GM23338 (cell line): ENCODE data around the gene DCLRE1C. TPM values are rescaled to one million over a fixed set of nuclear protein-coding genes. Genes with fewer than 3 reads are reported as not detected.

Source experiments
- ATAC-seq: fragments of 200-7000 bp; cut with Tn5 transposase; 3 replicates; pipeline ENCODE4 v1.9.1; 2020
- DNase-seq: peaks from one replicate; pipeline ENCODE4 v3.0.0-alpha.2; 2015; ENCODE audit warnings: low spot score
- H2AFZ ChIP-seq: fragments of 200-600 bp; sonication (generic); 2 replicates; pipeline ENCODE4 v1.8.0; 2016; ENCODE audit warnings: antibody characterized with exemption, mild to moderate bottlenecking, moderate library complexity
- H3F3A ChIP-seq: fragments of 200-600 bp; sonication (generic); replicated peaks from 2 replicates; pipeline ENCODE4 v1.8.0; 2017; ENCODE audit warnings: antibody characterized with exemption, mixed run types, low read depth
- H3K27ac ChIP-seq: fragments of 200-600 bp; sonication (generic); 2 replicates; pipeline ENCODE4 v1.6.1; 2016; ENCODE audit warnings: low read depth
- H3K27me3 ChIP-seq: fragments of 200-600 bp; sonication (generic); 2 replicates; pipeline ENCODE4 v1.8.0; 2016; ENCODE audit warnings: mild to moderate bottlenecking, mixed run types, moderate library complexity; ENCODE audit not compliant: insufficient read depth
- H3K36me3 ChIP-seq: fragments of 200-600 bp; sonication (generic); 2 replicates; pipeline ENCODE4 v1.8.0; 2016; ENCODE audit warnings: mild to moderate bottlenecking; ENCODE audit not compliant: insufficient read depth
- H3K4me1 ChIP-seq: fragments of 200-600 bp; sonication (generic); 2 replicates; pipeline ENCODE4 v1.8.0; 2016; ENCODE audit warnings: mild to moderate bottlenecking, moderate library complexity; ENCODE audit not compliant: insufficient read depth
- H3K4me2 ChIP-seq: fragments of 200-600 bp; sonication (generic); 2 replicates; pipeline ENCODE4 v1.7.1; 2017; ENCODE audit warnings: mixed run types
- H3K4me3 ChIP-seq: fragments of 200-600 bp; sonication (generic); 2 replicates; pipeline ENCODE4 v1.6.1; 2016; ENCODE audit warnings: mixed run types
- H3K79me2 ChIP-seq: fragments of 200-600 bp; sonication (generic); replicated peaks from 2 replicates; pipeline ENCODE4 v1.8.0; 2017; ENCODE audit warnings: mild to moderate bottlenecking; ENCODE audit not compliant: insufficient read depth
- H3K9me2 ChIP-seq: fragments of 200-600 bp; sonication (generic); 2 replicates; pipeline ENCODE4 v1.8.0; 2017; ENCODE audit not compliant: insufficient read depth
- H4K20me1 ChIP-seq: fragments of 200-600 bp; sonication (generic); replicated peaks from 2 replicates; pipeline ENCODE4 v1.8.0; 2017; ENCODE audit warnings: mild to moderate bottlenecking; ENCODE audit not compliant: insufficient read depth
- H3K27ac Mint-ChIP-seq: 2 replicates; pipeline ENCODE4 v1.8.0; 2020; ENCODE audit warnings: inconsistent platforms, mild to moderate bottlenecking, moderate library complexity, mixed read lengths
- H3K27me3 Mint-ChIP-seq: 3 replicates; pipeline ENCODE4 v1.8.0; 2022; ENCODE audit warnings: low read depth, mild to moderate bottlenecking, moderate library complexity, mixed read lengths, inconsistent platforms; ENCODE audit not compliant: insufficient read depth, poor library complexity
- H3K36me3 Mint-ChIP-seq: 3 replicates; pipeline ENCODE4 v1.8.0; 2021; ENCODE audit warnings: low read depth, mild to moderate bottlenecking, inconsistent platforms, moderate library complexity, mixed read lengths
- H3K4me1 Mint-ChIP-seq: 3 replicates; pipeline ENCODE4 v1.8.0; 2020; ENCODE audit warnings: mild to moderate bottlenecking, inconsistent platforms, mixed read lengths
- H3K4me3 Mint-ChIP-seq: 3 replicates; pipeline ENCODE4 v1.8.0; 2021; ENCODE audit warnings: moderate library complexity, mild to moderate bottlenecking, inconsistent platforms, mixed read lengths
- H3K9me3 Mint-ChIP-seq: 3 replicates; pipeline ENCODE4 v1.8.0; 2020; ENCODE audit warnings: moderate library complexity, mild to moderate bottlenecking, inconsistent platforms, mixed read lengths
- CTCF ChIP-seq, 2 experiments: fragments of 200-600 bp in 1 of 2; sonication (generic) in 1 of 2; conservative IDR thresholded peaks; 2 replicates each; pipeline versions ENCODE4 v1.5.1 to v1.6.1; 2016 to 2017; ENCODE audit warnings: antibody characterized with exemption in 2 of 2, low read depth in 2 of 2, mild to moderate bottlenecking in 2 of 2, moderate library complexity in 1 of 2
- EZH2 ChIP-seq: fragments of 200-600 bp; sonication (generic); IDR thresholded peaks from one replicate; pipeline ENCODE4 v1.8.0; 2017; ENCODE audit warnings: antibody characterized with exemption, mild to moderate bottlenecking, low read depth; ENCODE audit not compliant: unreplicated experiment
- EZH2phosphoT487 ChIP-seq: fragments of 200-600 bp; sonication (generic); IDR thresholded peaks from one replicate; pipeline ENCODE4 v1.8.1; 2018; ENCODE audit warnings: antibody characterized with exemption; ENCODE audit not compliant: unreplicated experiment
- JUNB ChIP-seq: IDR thresholded peaks from one replicate; pipeline ENCODE4 v1.6.1; 2016; ENCODE audit warnings: antibody characterized with exemption; ENCODE audit not compliant: unreplicated experiment
- NANOG ChIP-seq: IDR thresholded peaks from 2 replicates; pipeline ENCODE4 v1.6.1; 2016; ENCODE audit warnings: antibody characterized with exemption, borderline replicate concordance
- POLR2AphosphoS5 ChIP-seq: IDR thresholded peaks from 2 replicates; pipeline ENCODE4 v1.6.1; 2016; ENCODE audit warnings: antibody characterized with exemption, low read depth
- REST ChIP-seq: IDR thresholded peaks from one replicate; pipeline ENCODE4 v1.6.1; 2018; ENCODE audit warnings: antibody characterized with exemption; ENCODE audit not compliant: unreplicated experiment
- ZNF114 ChIP-seq: fragments of 250-450 bp; sonication (Bioruptor Pico); IDR thresholded peaks from 2 replicates; pipeline ENCODE4 v1.5.0; 2020; ENCODE audit warnings: mild to moderate bottlenecking, moderate library complexity
- ZNF331 ChIP-seq: fragments of 250-450 bp; sonication (Bioruptor Pico); IDR thresholded peaks from 2 replicates; pipeline ENCODE4 v1.5.0; 2020; ENCODE audit warnings: low read depth, mild to moderate bottlenecking, moderate library complexity
- polyA plus RNA-seq: library from polyadenylated mRNA; unstranded; fragments of >200 nt; fragmentation: Nextera tagmentation; extraction: Ambion mirVana; gene quantifications from 2 replicates; pipeline ENCODE4 v1.2.1, GENCODE V29; 2016
- total RNA-seq: library from RNA; depleted of rRNA; stranded (reverse); fragments of >200 nt; shearing (Covaris generic); gene quantifications from 2 replicates; pipeline ENCODE4 v1.2.3, GENCODE V29; 2014

The DCLRE1C gene
- total and polyA plus RNA-seq, 2 experiments from 2014 or later, result 3.9 to 30.2 TPM

DNA sequence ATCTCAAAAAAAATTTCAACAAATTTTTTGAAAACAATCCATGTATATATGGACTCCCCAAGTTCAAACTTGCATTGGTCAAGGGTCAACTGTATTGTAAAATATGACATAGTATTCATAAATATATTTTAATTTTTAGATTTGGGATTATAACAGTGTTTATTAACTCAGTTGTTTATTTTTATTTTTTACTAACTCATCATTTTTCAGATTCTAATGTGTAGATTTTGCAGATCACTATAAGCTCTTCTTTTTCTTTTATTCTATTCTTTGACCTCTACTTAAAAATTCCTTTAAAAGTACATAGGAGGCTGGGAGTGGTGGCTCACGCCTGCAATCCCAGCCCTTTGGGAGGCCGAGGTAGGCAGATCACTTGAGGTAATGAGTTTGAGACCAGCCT is 14.0 kb upstream of the DCLRE1C start (continued):
- TF ChIP-seq REST (no peak), NANOG (no peak), POLR2AphosphoS5 (no peak), CTCF (conservative IDR thresholded peaks at IDR 0.05; ENCODE audit: low read depth in 2 of 2) (no peak), JUNB (no peak), EZH2 (no peak)

GRCh38 chr10:14959221-14960057 is 5.5 kb upstream of the DCLRE1C start, which contains the start of gene MEIG1:
TSS of gene MEIG1 (plus strand) at chr10:14959388. CDS start at chr10:14966469, 7,081 bp downstream.
- Mint-ChIP-seq H3K4me3 (peak within 1 kb of the TSS; percentile 91), H3K27me3 (peaks cover 39% of the 10 kb centered on the region), H3K36me3 (peaks cover 2% of the 10 kb centered on the region; the same call in 1 of the 3 replicates), H3K9me3 (no peaks in the 10 kb centered on the region; the same call in 2 of the 3 replicates), H3K4me1 (peaks cover 5% of the 10 kb centered on the region; the same call in 2 of the 3 replicates), H3K27ac (peak within 1 kb of the TSS; percentile 96)
- H3K27me3 ChIP-seq, result peaks cover 49% of the 10 kb centered on the region
- H3K4me1 ChIP-seq, result no peaks in the 10 kb centered on the region; the same call in 1 of the 2 replicates
- ATAC-seq (peak; percentile 91), DNase-seq (peak; percentile 85)
- H3K27ac ChIP-seq, result peak within 1 kb of the TSS; percentile 97
- H4K20me1 ChIP-seq, result no peaks in the 10 kb centered on the region; the same call in 1 of the 2 replicates
- no peaks in the 10 kb centered on the region for H3K79me2 ChIP-seq
- no peaks in the 10 kb centered on the region for H3K36me3 ChIP-seq
- peak within 1 kb of the TSS; percentile 77 for H3K4me2 ChIP-seq
- no peaks in the 10 kb centered on the region for H3K9me2 ChIP-seq
- H3K4me3 ChIP-seq, result peak within 1 kb of the TSS; percentile 91
- peaks cover 8% of the 10 kb centered on the region for H3F3A ChIP-seq
- peak within 1 kb of the TSS; percentile 96 for H2AFZ ChIP-seq
- TF ChIP-seq POLR2AphosphoS5 (0 out of 2 replicates have a peak, but pooled peaks have one; percentile 30), ZNF114 (CRISPR knock-in tag) (peak; percentile 72; the same call in 1 of the 2 replicates), EZH2phosphoT487 (no peak), CTCF (conservative IDR thresholded peaks at IDR 0.05; ENCODE audit: low read depth in 2 of 2) (no peak), ZNF331 (CRISPR knock-in tag) (no peak)
